ENCODE measurements around the gene PNMA6E.
"Not testable (repeated sequence)": the region's sequence is repeated elsewhere in the genome, so short reads cannot be mapped to it uniquely, and the experiment has no call there.

The PNMA6E gene

DNA sequence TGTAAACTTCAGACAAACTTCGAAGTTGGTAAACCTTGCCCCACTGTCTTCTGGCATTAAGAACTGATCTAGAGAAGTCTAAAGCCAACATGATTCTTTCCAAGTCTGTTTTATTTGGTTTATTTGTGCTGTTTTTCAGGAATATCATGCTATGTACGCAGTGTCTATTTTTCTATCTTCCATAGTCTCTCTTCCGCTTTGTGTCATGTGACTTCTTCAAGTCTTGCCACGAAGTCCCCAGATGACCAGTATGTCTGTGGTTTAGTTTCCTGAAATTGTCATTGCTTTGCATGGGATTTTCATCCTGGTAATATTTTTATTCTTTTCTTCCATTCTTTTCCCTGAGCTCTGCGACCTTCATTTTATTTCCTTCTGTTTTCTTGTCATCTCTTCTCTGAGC, 15.1 kb downstream of the PNMA6E start:
- TF ChIP-seq, protein P1, sequence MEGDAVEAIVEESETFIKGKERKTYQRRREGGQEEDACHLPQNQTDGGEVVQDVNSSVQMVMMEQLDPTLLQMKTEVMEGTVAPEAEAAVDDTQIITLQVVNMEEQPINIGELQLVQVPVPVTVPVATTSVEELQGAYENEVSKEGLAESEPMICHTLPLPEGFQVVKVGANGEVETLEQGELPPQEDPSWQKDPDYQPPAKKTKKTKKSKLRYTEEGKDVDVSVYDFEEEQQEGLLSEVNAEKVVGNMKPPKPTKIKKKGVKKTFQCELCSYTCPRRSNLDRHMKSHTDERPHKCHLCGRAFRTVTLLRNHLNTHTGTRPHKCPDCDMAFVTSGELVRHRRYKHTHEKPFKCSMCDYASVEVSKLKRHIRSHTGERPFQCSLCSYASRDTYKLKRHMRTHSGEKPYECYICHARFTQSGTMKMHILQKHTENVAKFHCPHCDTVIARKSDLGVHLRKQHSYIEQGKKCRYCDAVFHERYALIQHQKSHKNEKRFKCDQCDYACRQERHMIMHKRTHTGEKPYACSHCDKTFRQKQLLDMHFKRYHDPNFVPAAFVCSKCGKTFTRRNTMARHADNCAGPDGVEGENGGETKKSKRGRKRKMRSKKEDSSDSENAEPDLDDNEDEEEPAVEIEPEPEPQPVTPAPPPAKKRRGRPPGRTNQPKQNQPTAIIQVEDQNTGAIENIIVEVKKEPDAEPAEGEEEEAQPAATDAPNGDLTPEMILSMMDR (IDR thresholded peaks at IDR 0.05), result no peak
- no peaks in the 10 kb centered on the region for H3K36me3 Mint-ChIP-seq (ENCODE audit: low read depth)
- no peaks in the 10 kb centered on the region for H3K4me1 Mint-ChIP-seq
- H3K27ac Mint-ChIP-seq, result no peak overlapping the region
- DNase-seq, result no peak
- no peak overlapping the region for H3K4me3 Mint-ChIP-seq
- H3K9me3 Mint-ChIP-seq, result peaks cover 22% of the 10 kb centered on the region
- peaks cover 9% of the 10 kb centered on the region for H3K27me3 Mint-ChIP-seq (ENCODE audit: low read depth, poor library complexity)

DNA sequence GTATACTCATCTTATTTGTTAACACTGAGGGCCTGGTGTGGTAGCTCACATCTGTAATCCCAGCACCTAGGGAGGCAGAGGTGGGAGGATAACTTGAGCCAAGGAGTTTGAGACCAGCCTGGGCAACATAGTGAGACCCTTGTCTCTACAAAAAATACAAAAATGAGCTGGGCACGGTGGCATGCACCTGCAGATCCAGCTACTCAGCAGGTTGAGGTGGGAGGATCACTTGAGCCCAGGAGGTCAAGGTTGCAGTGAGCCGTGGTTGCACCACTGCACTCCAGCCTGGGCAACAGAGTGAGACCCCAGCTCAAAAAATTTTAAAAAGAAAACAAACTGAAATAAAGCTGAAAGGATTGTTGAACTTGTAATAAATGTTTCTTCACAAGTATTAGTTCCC, 16.2 kb downstream of the PNMA6E start:
- not testable (repeated sequence) for H3K4me1 Mint-ChIP-seq; H3K4me3 Mint-ChIP-seq; H3K36me3 Mint-ChIP-seq (ENCODE audit: low read depth); DNase-seq; H3K27me3 Mint-ChIP-seq (ENCODE audit: low read depth, poor library complexity); H3K27ac Mint-ChIP-seq
- peaks cover 27% of the 10 kb centered on the region for H3K9me3 Mint-ChIP-seq

DNA sequence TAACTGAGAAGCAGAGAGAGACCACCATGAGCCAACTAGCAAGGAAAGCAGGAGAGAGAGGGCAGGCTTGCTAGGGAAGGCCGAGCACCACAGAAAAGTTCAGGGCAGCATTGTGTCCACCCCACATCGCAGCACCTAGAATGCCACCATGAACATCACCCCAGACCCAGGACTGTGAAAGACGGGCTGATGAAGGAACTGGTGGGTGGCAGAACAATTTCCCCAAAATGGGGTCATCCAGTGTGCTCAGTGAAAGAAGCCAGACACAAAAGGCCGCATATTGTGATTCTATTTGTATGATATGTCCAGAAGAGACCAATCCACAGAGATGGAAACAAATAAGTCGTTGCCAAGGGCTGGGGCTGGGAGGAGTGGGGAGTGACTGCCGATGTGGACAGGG, 16.8 kb downstream of the PNMA6E start:
- no peak overlapping the region for H3K27ac Mint-ChIP-seq
- TF ChIP-seq, protein P1 (IDR thresholded peaks at IDR 0.05), result no peak
- peaks cover 27% of the 10 kb centered on the region for H3K9me3 Mint-ChIP-seq
- H3K27me3 Mint-ChIP-seq (ENCODE audit: low read depth, poor library complexity), result peaks cover 9% of the 10 kb centered on the region
- no peaks in the 10 kb centered on the region for H3K36me3 Mint-ChIP-seq (ENCODE audit: low read depth)
- no peak for DNase-seq
- no peak overlapping the region for H3K4me3 Mint-ChIP-seq
- no peaks in the 10 kb centered on the region for H3K4me1 Mint-ChIP-seq

- no peaks in the 10 kb centered on the region for H3K4me1 Mint-ChIP-seq
- no peak overlapping the region for H3K4me3 Mint-ChIP-seq
- H3K36me3 Mint-ChIP-seq (ENCODE audit: low read depth), result no peaks in the 10 kb centered on the region
- DNase-seq, result no peak
- TF ChIP-seq, protein P1 (IDR thresholded peaks at IDR 0.05), result no peak
- H3K27ac Mint-ChIP-seq, result no peak overlapping the region
- H3K9me3 Mint-ChIP-seq, result peaks cover 39% of the 10 kb centered on the region
- peaks cover 15% of the 10 kb centered on the region for H3K27me3 Mint-ChIP-seq (ENCODE audit: low read depth, poor library complexity)
These were observed 18.3 kb downstream of the PNMA6E start for GRCh38 chrX:153382563-153383482.

- peak; percentile 36 for DNase-seq
- Mint-ChIP-seq H3K9me3 (peaks cover 44% of the 10 kb centered on the region), H3K4me3 (no peak overlapping the region), H3K27ac (no peak overlapping the region), H3K27me3 (ENCODE audit: low read depth, poor library complexity) (peaks cover 14% of the 10 kb centered on the region), H3K4me1 (no peaks in the 10 kb centered on the region), H3K36me3 (ENCODE audit: low read depth) (no peaks in the 10 kb centered on the region)
- TF ChIP-seq, protein P1 (IDR thresholded peaks at IDR 0.05), result no peak
These were observed 19.2 kb downstream of the PNMA6E start for GRCh38 chrX:153381684-153382532.

DNA sequence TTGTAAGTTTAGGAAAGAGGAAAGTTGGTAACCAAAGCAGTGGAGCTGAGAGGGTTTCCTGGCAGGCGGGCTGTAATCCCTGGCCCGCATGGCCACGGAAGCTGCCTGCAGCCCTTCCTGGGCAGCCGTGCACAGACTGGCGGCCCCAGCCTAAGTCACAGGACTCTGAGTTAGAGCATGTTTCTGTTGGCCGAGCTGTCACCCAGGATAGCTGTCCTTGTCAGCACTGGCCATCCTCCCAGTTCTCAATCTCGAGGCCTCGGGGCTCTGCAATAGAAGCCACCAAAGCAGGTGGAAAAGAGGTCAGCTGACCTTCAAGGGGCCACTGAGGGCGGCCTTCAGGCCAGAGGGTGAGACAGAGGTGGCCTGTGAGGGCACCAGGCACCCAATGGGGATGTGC, 20.5 kb downstream of the PNMA6E start:
- Mint-ChIP-seq H3K9me3 (peaks cover 45% of the 10 kb centered on the region), H3K27ac (no peak overlapping the region), H3K4me1 (no peaks in the 10 kb centered on the region), H3K4me3 (no peak overlapping the region), H3K36me3 (ENCODE audit: low read depth) (no peaks in the 10 kb centered on the region), H3K27me3 (ENCODE audit: low read depth, poor library complexity) (peaks cover 8% of the 10 kb centered on the region)
- TF ChIP-seq, protein P1 (IDR thresholded peaks at IDR 0.05), result no peak
- no peak for DNase-seq

All from nephron progenitor cell (in vitro differentiated cells).